ENCODE measurements around the gene RSPRY1. TPM values are rescaled to one million over a fixed set of nuclear protein-coding genes. Genes with fewer than 3 reads are reported as not detected.

The RSPRY1 gene
- total and polyA plus RNA-seq, 2 of the 8 experiments (the other 6 are each of a cell fraction or from before 2014, with no cell fraction given): 11.5 to 32.5 TPM

- H4K91ac ChIP-seq (replicated peaks; ENCODE audit: insufficient read length, low read length): no peak overlapping the region
- no peak overlapping the region for H3K27ac ChIP-seq (ENCODE audit: low read depth, low read length)
- H3K79me1 ChIP-seq (ENCODE audit: low read depth, low read length): no peaks in the 10 kb centered on the region
- no peak overlapping the region for H2BK20ac ChIP-seq (ENCODE audit: low read length)
- DNase-seq (ENCODE audit: low read depth in 1 of 2, low spot score in 2 of 2): no peak
- POLR2A ChIA-PET (ENCODE audit: partially characterized antibody): interaction anchor here (1.1 kb wide), 1 partner anchor 99 kb away, joined by 3 read pairs; no protein-coding TSS in a partner anchor
- no peak overlapping the region for H2BK5ac ChIP-seq (ENCODE audit: low read depth, low read length)
- no peaks in the 10 kb centered on the region for H3K79me2 ChIP-seq (ENCODE audit: control insufficient read depth in 1 of 2, insufficient read depth in 2 of 2, low read length in 2 of 2)
- TF ChIP-seq POU5F1 (IDR thresholded peaks at IDR 0.05; ENCODE audit: low read depth, low read length): no peak
- TF ChIP-seq FOSL1 (IDR thresholded peaks at IDR 0.05; ENCODE audit: insufficient read depth, low read depth, low read length): no peak
- no peak for TF ChIP-seq CEBPB (IDR thresholded peaks at IDR 0.05; ENCODE audit: low read depth, low read length)
- TF ChIP-seq CBX5 (IDR thresholded peaks at IDR 0.05; ENCODE audit: low read depth, low read length): no peak
- no peak for TF ChIP-seq MAFK (IDR thresholded peaks at IDR 0.05; ENCODE audit: low read depth, low read length)
- no peak for TF ChIP-seq PHF8 (conservative IDR thresholded peaks at IDR 0.05; ENCODE audit: low read depth, low read length)
- no peak for TF ChIP-seq NANOG (IDR thresholded peaks at IDR 0.05; ENCODE audit: insufficient read depth, low read depth, low read length, poor library complexity, severe bottlenecking)
- no peak for TF ChIP-seq KDM5A (IDR thresholded peaks at IDR 0.05; ENCODE audit: low read length)
- no peak for TF ChIP-seq CHD2 (IDR thresholded peaks at IDR 0.05; ENCODE audit: low read length)
- no peak for FAIRE-seq
- peak overlapping the region; percentile 65 to 98; a peak in 3 of 4 replicates for H3K4me2 ChIP-seq (ENCODE audit: insufficient read depth in 1 of 2, low read depth in 2 of 2, low read length in 2 of 2)
- peak overlapping the region; percentile 76 to 93 (median 80); a peak in 6 of 8 replicates for H3K4me3 ChIP-seq (ENCODE audit: extremely low read depth in 1 of 4, insufficient read depth in 2 of 4, low read depth in 3 of 4, low read length in 4 of 4)
- H4K20me1 ChIP-seq (replicated peaks in 1 of 2; ENCODE audit: control insufficient read depth in 1 of 2, insufficient read depth in 2 of 2, low read length in 2 of 2): no peaks in the 10 kb centered on the region
- no peak overlapping the region for H2BK120ac ChIP-seq (replicated peaks; ENCODE audit: low read depth, low read length)
- H3K36me3 ChIP-seq (ENCODE audit: control insufficient read depth in 2 of 4, insufficient read depth in 4 of 4, low read length in 3 of 4): no peaks in the 10 kb centered on the region; a peak in 1 of 8 replicates
- H2AFZ ChIP-seq (ENCODE audit: low read length): no peak overlapping the region
- H3K27me3 ChIP-seq (replicated peaks in 1 of 4; ENCODE audit: control insufficient read depth in 3 of 4, extremely low read depth in 1 of 4, insufficient read depth in 3 of 4, low read length in 3 of 4): peaks cover 9 to 28% (median 24%) of the 10 kb centered on the region in 4 experiments; a peak in 6 of 7 replicates
- H2BK15ac ChIP-seq (ENCODE audit: low read length): no peak overlapping the region
- H3K23me2 ChIP-seq (ENCODE audit: low read depth, low read length): peaks cover 6% of the 10 kb centered on the region
- H3K18ac ChIP-seq (ENCODE audit: extremely low read depth, low read length): no peak overlapping the region
- H3K23ac ChIP-seq (ENCODE audit: insufficient read length): no peak overlapping the region
- no peak overlapping the region for H4K8ac ChIP-seq (ENCODE audit: extremely low read depth, insufficient read depth, low read length)
- no peak overlapping the region for H3K9ac ChIP-seq (replicated peaks in 1 of 4; ENCODE audit: extremely low read depth in 1 of 4, low read depth in 3 of 4, low read length in 3 of 4)
- H2AK5ac ChIP-seq (ENCODE audit: low read depth, low read length): no peak overlapping the region
- no peak overlapping the region for H3K14ac ChIP-seq (ENCODE audit: insufficient read length)
- no peaks in the 10 kb centered on the region for H3K9me3 ChIP-seq (ENCODE audit: insufficient read depth in 2 of 2, low read depth in 1 of 2, low read length in 1 of 2)
- no peak overlapping the region for H2BK12ac ChIP-seq (ENCODE audit: low read depth, low read length)
- H3K4me1 ChIP-seq (replicated peaks in 1 of 4; ENCODE audit: control insufficient read depth in 3 of 4, insufficient read depth in 4 of 4, low read length in 3 of 4): peaks cover 0 to 8% (median 5%) of the 10 kb centered on the region in 4 experiments; a peak in 6 of 7 replicates
- H3K56ac ChIP-seq (replicated peaks; ENCODE audit: insufficient read length, low read depth, low read length): no peak overlapping the region
- 66% methylated on average over 5 of the region's 5 CpGs; no CpG with 5 or more reads in 1 of the 2 experiments for WGBS, 2 experiments (ENCODE audit: extremely low coverage in 1 of 2, insufficient coverage in 1 of 2, insufficient read length in 1 of 2, insufficient replicate concordance in 2 of 2, low coverage in 1 of 2, low lambda C conversion rate in 2 of 2, missing lambda C conversion rate in 1 of 2)
- no peak overlapping the region for H4K5ac ChIP-seq (ENCODE audit: insufficient read length, low read depth, low read length)
- CTCF ChIA-PET (ENCODE audit: partially characterized antibody): interaction anchor here (1.0 kb wide), 1 partner anchor 131 kb away, joined by 4 read pairs; no protein-coding TSS in a partner anchor
- H3K4ac ChIP-seq (replicated peaks; ENCODE audit: insufficient read length, low read depth, low read length): no peak overlapping the region
These were observed 99.2 kb downstream of the RSPRY1 start for GRCh38 chr16:57285379-57285778.

Data from H1 (cell line).